ENCODE measurements around the gene MMP28.

The MMP28 gene

DNA sequence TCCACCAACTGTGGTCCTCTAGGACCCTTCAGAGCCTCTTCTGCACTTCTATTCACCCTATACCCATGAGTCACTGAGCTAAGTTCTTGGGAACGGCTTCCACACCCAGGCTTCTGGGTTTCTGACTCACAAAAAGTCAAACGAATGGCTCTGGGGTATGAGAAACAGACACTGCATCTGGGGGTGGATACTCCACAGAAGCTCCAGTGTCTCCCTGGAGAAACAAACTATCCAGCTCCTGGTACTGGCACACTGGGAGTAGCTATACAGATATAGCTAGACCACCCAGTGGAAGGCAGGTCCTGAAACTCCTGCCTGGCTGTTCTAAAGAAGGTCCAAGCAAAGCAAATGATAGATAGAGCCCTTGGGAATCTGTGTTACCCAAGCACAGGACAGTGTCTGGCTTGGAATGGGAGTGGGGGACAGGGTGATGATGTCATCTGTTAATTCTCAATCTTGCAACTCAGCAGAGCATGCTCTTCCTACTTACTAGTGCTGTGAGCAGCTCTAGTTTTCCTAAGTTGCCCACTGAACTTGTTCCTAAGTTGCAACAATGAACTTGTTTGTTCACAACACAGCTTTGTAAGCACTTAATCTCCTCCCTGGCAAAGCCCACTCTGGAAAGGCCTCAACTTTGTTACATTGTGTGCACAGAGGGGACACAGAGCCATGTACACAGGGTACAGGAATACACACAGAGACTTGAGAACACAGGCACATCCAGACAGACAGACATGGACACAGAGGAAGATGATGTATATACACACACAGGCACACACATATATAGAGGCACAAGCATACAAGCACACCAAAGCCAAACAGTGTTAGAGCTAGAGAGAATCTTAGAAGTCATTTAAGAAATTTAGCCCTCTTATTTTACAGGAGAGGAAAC, 6.7 kb downstream of the MMP28 start:
- ChIA-PET CTCF (interaction anchor here (1.3 to 3.7 kb wide), 2 partner anchors 19 to 25 kb away, joined by 4 to 37 read pairs; no protein-coding TSS in a partner anchor), POLR2A (interaction anchor here (0.6 to 3.4 kb wide), 3 partner anchors 13 to 25 kb away, joined by 3 to 30 read pairs (median 3); partner anchors contain the start of gene TAF15)
- TF ChIP-seq HDGF (IDR thresholded peaks at IDR 0.05; ENCODE audit: borderline replicate concordance) (no peak), SP1 (IDR thresholded peaks at IDR 0.05) (no peak), TARDBP (IDR thresholded peaks at IDR 0.05) (no peak), ARNT (IDR thresholded peaks at IDR 0.05) (no peak), LEF1 (IDR thresholded peaks at IDR 0.05; ENCODE audit: borderline replicate concordance) (no peak), L3MBTL2 (conservative IDR thresholded peaks at IDR 0.05) (no peak), ELF4 (IDR thresholded peaks at IDR 0.05) (no peak), BHLHE40 (IDR thresholded peaks at IDR 0.05; ENCODE audit: borderline replicate concordance) (no peak), SUZ12 (IDR thresholded peaks at IDR 0.05) (no peak)
- no peak for DNase-seq (ENCODE audit: extremely low spot score)

DNA sequence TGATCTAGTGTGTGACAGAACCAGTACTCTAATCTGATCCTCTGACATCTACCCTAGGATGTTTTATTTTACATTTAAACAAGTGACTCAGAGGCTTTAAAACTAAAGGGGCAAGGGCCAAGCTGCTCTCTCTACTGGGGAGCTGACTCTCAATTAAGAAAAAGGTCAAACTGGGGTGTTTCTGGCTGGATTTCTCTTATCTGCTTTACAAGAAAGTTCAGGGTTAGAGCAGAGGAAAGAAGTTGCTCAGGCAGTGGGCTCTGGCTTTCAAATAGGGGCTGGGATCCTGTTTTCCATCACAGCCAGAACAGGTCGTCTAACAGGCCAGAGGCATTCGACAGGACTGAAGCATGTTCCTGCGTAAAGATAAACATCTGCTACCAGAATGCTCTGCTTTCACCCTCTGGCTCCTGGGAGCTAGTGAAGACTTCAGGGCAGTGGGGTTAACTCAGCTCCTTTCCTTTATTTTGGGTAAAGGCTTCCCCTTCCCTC, 8.5 kb downstream of the MMP28 start:
- ChIA-PET CTCF (interaction anchor here (0.7 to 3.7 kb wide), 2 partner anchors 22 to 23 kb away, joined by 3 to 37 read pairs; partner anchors contain the start of gene TAF15), POLR2A (interaction anchor here (1.7 to 3.4 kb wide), 2 partner anchors 21 to 23 kb away, joined by 7 to 30 read pairs; partner anchors contain the start of gene TAF15)
- TF ChIP-seq NFRKB (IDR thresholded peaks at IDR 0.05) (no peak), LEF1 (IDR thresholded peaks at IDR 0.05; ENCODE audit: borderline replicate concordance) (no peak), FOXM1 (IDR thresholded peaks at IDR 0.05; ENCODE audit: borderline replicate concordance) (no peak), FOXA1 (IDR thresholded peaks at IDR 0.05) (no peak), ELF4 (IDR thresholded peaks at IDR 0.05) (no peak), FOXK2 (IDR thresholded peaks at IDR 0.05) (no peak), BHLHE40 (IDR thresholded peaks at IDR 0.05; ENCODE audit: borderline replicate concordance) (no peak), ARNT (IDR thresholded peaks at IDR 0.05) (no peak), TARDBP (IDR thresholded peaks at IDR 0.05) (no peak), CTBP1 (IDR thresholded peaks at IDR 0.05; ENCODE audit: borderline replicate concordance) (no peak)
- TF ChIP-seq, protein P1, sequence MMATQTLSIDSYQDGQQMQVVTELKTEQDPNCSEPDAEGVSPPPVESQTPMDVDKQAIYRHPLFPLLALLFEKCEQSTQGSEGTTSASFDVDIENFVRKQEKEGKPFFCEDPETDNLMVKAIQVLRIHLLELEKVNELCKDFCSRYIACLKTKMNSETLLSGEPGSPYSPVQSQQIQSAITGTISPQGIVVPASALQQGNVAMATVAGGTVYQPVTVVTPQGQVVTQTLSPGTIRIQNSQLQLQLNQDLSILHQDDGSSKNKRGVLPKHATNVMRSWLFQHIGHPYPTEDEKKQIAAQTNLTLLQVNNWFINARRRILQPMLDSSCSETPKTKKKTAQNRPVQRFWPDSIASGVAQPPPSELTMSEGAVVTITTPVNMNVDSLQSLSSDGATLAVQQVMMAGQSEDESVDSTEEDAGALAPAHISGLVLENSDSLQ (IDR thresholded peaks at IDR 0.05) = no peak
- no peak for DNase-seq (ENCODE audit: extremely low spot score)

DNA sequence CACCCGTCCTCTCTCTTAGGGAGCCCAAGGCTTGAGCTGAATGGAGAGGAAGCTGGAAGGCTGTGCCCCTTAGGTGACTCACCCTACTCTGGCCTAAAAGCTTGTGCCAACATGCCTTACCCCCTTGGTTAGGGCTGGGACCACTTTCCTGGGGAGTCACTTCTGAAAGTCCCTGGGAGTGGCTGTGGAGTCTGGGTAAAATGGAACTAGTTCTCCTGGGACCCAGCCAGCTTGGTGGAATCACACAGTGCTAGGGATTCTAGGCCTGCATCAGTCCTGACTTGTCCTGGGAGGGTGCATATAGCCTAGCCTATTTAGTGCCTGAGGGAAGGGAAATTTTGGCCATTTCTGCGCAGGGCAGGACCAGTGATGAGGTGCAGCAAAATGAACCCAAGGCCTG, 10.5 kb downstream of the MMP28 start:
- no peak for DNase-seq (ENCODE audit: extremely low spot score)
- TF ChIP-seq ZNF384 (IDR thresholded peaks at IDR 0.05) (no peak), BHLHE40 (IDR thresholded peaks at IDR 0.05; ENCODE audit: borderline replicate concordance) (no peak), FOXA1 (IDR thresholded peaks at IDR 0.05) (no peak), TARDBP (IDR thresholded peaks at IDR 0.05) (no peak), SUZ12 (IDR thresholded peaks at IDR 0.05) (no peak)
- CTCF ChIA-PET = interaction anchor here (2.2 kb wide), 1 partner anchor 21 kb away, joined by 17 read pairs; no protein-coding TSS in a partner anchor
- POLR2A ChIA-PET = interaction anchor here (1.1 kb wide), 1 partner anchor 39 kb away, joined by 4 read pairs; no protein-coding TSS in a partner anchor

DNA sequence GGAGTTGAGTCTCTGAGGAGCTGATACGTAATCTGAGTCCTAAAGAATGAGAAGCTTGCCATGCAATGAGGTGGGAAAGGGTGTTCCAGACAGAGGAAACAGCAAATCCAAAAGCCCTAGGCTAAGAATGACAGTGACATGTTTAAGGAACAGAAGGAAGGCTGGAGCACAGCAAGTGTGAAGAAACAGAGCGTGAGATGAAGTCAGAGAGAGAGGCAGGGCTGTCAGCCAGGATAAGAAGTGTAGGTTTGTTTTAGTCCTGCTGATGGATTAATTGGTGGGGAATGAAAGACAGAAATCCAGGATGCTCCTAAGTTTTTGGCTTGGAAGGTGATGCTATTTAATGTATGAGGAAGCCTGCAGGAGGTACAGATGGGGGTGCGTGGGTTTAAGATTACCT, 14.5 kb downstream of the MMP28 start:
- CTCF ChIA-PET = interaction anchor here (2.2 kb wide), 1 partner anchor 17 kb away, joined by 13 read pairs; no protein-coding TSS in a partner anchor

DNA sequence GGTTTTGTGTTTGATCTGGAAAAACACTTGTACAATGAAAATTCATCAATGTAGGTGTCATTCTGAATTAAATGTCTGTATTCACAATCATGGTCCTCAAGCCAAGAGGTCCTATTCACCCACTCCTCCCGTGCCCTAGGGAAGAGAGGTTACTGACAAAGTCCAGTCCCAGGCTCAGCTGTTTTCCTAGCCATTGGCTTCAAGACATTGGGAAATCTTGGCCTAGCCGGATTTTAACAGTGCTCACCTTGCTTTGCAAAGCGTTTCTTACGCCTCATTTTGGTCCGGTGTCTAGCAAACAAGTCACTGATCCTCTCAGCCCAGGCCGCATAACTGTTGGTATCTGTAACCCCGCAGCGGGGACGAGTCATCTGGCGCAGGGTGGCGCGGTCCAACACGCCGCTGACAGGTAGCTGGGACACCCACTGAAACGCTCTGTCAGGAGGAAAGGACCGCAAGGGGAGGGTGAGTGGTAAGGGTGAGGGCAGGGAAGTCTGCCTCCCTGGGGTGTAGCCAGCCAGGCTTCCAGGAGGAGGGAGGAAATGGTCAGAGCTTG, 16.7 kb downstream of the MMP28 start:
- CTCF ChIA-PET = no interaction called here
- POLR2A ChIA-PET = interaction anchor here (1.0 to 1.7 kb wide), 2 partner anchors 14 to 30 kb away, joined by 3 to 5 read pairs; partner anchors contain the start of gene TAF15
- no peak for TF ChIP-seq LEF1 (IDR thresholded peaks at IDR 0.05; ENCODE audit: borderline replicate concordance)
- no peak for TF ChIP-seq FOXM1 (IDR thresholded peaks at IDR 0.05; ENCODE audit: borderline replicate concordance)
- TF ChIP-seq FOXK2 (IDR thresholded peaks at IDR 0.05) = no peak
- no peak for TF ChIP-seq ELF4 (IDR thresholded peaks at IDR 0.05)
- no peak for TF ChIP-seq SUZ12 (IDR thresholded peaks at IDR 0.05)
- TF ChIP-seq SP1 (IDR thresholded peaks at IDR 0.05) = no peak
- TF ChIP-seq FOXA1 (IDR thresholded peaks at IDR 0.05) = no peak
- TF ChIP-seq NFRKB (IDR thresholded peaks at IDR 0.05) = no peak
- TF ChIP-seq TARDBP (IDR thresholded peaks at IDR 0.05) = no peak
- no peak for TF ChIP-seq L3MBTL2 (conservative IDR thresholded peaks at IDR 0.05)
- TF ChIP-seq, protein P1 (IDR thresholded peaks at IDR 0.05) = no peak
- no peak for TF ChIP-seq HDGF (IDR thresholded peaks at IDR 0.05; ENCODE audit: borderline replicate concordance)
- TF ChIP-seq BHLHE40 (IDR thresholded peaks at IDR 0.05; ENCODE audit: borderline replicate concordance) = no peak
- no peak for TF ChIP-seq CTBP1 (IDR thresholded peaks at IDR 0.05; ENCODE audit: borderline replicate concordance)
- TF ChIP-seq ARNT (IDR thresholded peaks at IDR 0.05) = no peak
- TF ChIP-seq ZNF384 (IDR thresholded peaks at IDR 0.05) = no peak
- DNase-seq (ENCODE audit: extremely low spot score) = no peak

More for the DNA sequence above, 14.5 kb downstream of the MMP28 start:
- POLR2A ChIA-PET = interaction anchor here (0.9 kb wide), 1 partner anchor 150 kb away, joined by 3 read pairs; the partner anchor contains the start of gene RDM1
- TF ChIP-seq SP1 (IDR thresholded peaks at IDR 0.05) (no peak), BHLHE40 (IDR thresholded peaks at IDR 0.05; ENCODE audit: borderline replicate concordance) (no peak), L3MBTL2 (conservative IDR thresholded peaks at IDR 0.05) (no peak), LEF1 (IDR thresholded peaks at IDR 0.05; ENCODE audit: borderline replicate concordance) (no peak)
- TF ChIP-seq, protein P1 (IDR thresholded peaks at IDR 0.05) = no peak
- no peak for DNase-seq (ENCODE audit: extremely low spot score)
